Ascending aorta (tissue), 2 donors: Measurements from ENCODE around the gene KANK2. TPM values are rescaled to one million over a fixed set of nuclear protein-coding genes. Genes with fewer than 3 reads are reported as not detected.

ENCODE experiments used
- DNase-seq, 2 donors: peaks; one replicate each; pipeline ENCODE4 v3.0.0-alpha.2; 2019; ENCODE audit warnings: low spot score in 2 of 2
- H3K27ac ChIP-seq, 2 donors: fragments of 200-600 bp; sonication (generic); one replicate each; pipeline ENCODE4 v1.5.1; 2016 to 2017; ENCODE audit warnings: mild to moderate bottlenecking in 1 of 2
- H3K27me3 ChIP-seq: fragments of 200-600 bp; sonication (generic); one replicate; pipeline ENCODE4 v1.5.1; 2017
- H3K36me3 ChIP-seq, 2 donors: fragments of 200-600 bp; sonication (generic); one replicate each; pipeline ENCODE4 v1.5.1; 2016
- H3K4me1 ChIP-seq, 2 donors: fragments of 200-600 bp; sonication (generic); one replicate each; pipeline ENCODE4 v1.5.1; 2016 to 2017; ENCODE audit warnings: mild to moderate bottlenecking in 1 of 2
- H3K4me3 ChIP-seq, 2 donors: fragments of 200-600 bp; sonication (generic); one replicate each; pipeline ENCODE4 v1.5.1; 2016 to 2017; ENCODE audit warnings: mild to moderate bottlenecking in 1 of 2
- H3K9me3 ChIP-seq, 2 donors: fragments of 200-600 bp; sonication (generic); one replicate each; pipeline ENCODE4 v1.5.1; 2016
- intact Hi-C: fragments of 100-400 bp; cut with DNase I; formaldehyde crosslinking; loops from one replicate; pipeline ENCODE4 v1.15.1; 2023
- total RNA-seq: library from RNA; depleted of rRNA; stranded (reverse); fragments of >200 nt; gene quantifications from one replicate; pipeline ENCODE4 v1.1.0, GENCODE V29; 2016
- TF ChIP-seq, protein P1 (sequence below), 3 experiments: fragments of 200-600 bp in 2 of 3; fragments of 450-650 bp in 1 of 3; sonication (generic) in 2 of 3; IDR thresholded peaks; one replicate each; pipeline ENCODE4 v1.5.1; 2016 to 2019; ENCODE audit warnings: antibody characterized with exemption in 3 of 3, mild to moderate bottlenecking in 1 of 3, moderate library complexity in 1 of 3

Gene KANK2
- total RNA-seq, 1 donor from 2014 or later: 572 TPM

DNA sequence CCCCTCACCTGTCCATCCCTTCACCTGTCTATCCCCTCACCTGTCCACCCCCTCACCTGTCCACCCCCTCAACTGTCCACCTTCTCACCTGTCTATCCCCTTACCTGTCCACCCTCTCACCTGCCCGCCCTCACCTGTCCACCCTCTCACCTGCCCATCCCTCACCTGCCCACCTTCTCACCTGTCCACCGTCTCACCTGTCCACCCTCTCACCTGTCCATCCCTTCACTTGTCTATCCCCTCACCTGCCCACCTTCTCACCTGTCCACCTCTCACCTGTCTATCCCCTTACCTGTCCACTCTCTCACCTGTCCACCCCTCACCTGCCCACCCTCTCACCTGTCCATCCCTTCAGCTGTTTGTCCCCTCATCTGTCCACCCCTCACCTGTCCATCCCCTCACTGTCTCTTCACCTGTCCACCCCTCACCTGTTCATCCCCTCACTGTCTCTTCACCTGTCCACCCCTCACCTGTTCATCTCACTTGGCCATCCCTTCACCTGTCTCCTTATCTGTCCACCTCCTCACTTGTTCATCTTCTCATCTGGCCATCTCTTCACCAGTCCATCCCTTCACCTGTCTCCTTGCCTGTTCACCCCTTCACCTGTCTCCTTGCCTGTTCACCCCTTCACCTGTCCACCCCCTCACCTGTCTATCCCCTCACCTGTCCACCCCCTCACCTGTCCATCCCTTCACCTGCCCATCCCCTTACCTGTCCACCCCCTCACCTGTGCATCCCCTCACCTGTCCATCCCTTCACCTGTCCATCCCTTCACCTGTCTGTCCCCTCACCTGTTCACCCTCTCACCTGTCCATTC, 12.7 kb upstream of the KANK2 start:
- Histone ChIP-seq H3K4me3 (no peak overlapping the region), H3K27me3 (no peaks in the 10 kb centered on the region), H3K4me1 (no peaks in the 10 kb centered on the region), H3K9me3 (no peaks in the 10 kb centered on the region), H3K27ac (peak overlapping the region in 1 of 2 donors; percentile 31), H3K36me3 (peaks cover 4 to 13% of the 10 kb centered on the region in 2 donors)
- intact Hi-C loops: loop anchor here (10.0 kb wide), 1 partner anchor 275 kb away; no protein-coding TSS in a partner anchor
- TF ChIP-seq, protein P1, sequence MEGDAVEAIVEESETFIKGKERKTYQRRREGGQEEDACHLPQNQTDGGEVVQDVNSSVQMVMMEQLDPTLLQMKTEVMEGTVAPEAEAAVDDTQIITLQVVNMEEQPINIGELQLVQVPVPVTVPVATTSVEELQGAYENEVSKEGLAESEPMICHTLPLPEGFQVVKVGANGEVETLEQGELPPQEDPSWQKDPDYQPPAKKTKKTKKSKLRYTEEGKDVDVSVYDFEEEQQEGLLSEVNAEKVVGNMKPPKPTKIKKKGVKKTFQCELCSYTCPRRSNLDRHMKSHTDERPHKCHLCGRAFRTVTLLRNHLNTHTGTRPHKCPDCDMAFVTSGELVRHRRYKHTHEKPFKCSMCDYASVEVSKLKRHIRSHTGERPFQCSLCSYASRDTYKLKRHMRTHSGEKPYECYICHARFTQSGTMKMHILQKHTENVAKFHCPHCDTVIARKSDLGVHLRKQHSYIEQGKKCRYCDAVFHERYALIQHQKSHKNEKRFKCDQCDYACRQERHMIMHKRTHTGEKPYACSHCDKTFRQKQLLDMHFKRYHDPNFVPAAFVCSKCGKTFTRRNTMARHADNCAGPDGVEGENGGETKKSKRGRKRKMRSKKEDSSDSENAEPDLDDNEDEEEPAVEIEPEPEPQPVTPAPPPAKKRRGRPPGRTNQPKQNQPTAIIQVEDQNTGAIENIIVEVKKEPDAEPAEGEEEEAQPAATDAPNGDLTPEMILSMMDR (IDR thresholded peaks at IDR 0.05): no peak
- DNase-seq: no peak

DNA sequence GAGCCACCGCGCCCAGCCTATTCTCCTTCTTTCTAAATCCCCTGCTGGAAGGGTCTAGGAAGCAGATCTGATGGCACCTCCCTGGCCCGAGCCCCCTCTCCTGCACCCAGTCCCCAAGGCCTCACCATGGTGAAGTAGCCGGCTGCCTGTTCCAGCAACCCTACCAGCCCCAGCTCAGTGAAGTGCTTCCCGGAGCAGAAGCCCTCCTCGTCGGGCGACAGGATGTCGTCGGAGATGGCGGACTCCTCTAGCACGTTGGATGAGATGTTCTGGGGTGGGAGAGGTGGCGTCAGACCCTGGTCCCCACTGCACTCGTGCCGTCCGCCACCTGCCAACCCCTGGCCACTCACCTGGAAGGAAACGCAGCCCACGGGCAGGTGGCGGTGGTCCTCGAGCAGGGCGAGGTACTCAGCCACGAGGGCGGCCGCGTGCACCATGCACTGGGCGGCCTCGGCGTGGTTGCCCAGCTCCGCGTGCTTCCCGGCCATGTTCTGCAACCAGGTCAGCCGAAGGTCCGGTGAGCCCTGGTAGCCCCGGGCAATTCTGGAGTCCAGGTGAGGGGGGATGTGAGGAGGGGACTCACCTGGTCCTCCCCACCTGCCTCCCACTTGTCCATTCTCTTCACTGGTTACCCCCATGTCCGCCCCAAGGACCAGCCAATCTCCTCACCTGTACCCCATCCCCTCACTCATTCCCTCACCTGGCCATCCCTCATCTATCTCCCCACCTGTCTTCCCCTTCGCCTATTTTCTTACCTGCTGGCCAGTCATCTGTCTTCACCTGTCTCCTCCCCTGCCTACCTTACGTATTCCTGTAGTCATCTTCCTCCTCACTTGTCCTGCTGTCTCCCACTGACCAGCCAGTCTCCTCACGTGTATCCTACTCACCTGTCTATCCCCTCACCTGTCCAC, 11.5 kb upstream of the KANK2 start:
- no peaks in the 10 kb centered on the region for H3K27me3 ChIP-seq
- H3K4me1 ChIP-seq: peaks cover 5 to 10% of the 10 kb centered on the region in 2 donors
- peaks cover 2 to 8% of the 10 kb centered on the region in 2 donors for H3K36me3 ChIP-seq
- no peak for DNase-seq
- TF ChIP-seq, protein P1 (IDR thresholded peaks at IDR 0.05): no peak
- H3K27ac ChIP-seq: peak overlapping the region in 1 of 2 donors; percentile 36
- intact Hi-C loops: loop anchor here (10.0 kb wide), 1 partner anchor 274 kb away; no protein-coding TSS in a partner anchor
- H3K9me3 ChIP-seq: no peaks in the 10 kb centered on the region
- no peak overlapping the region for H3K4me3 ChIP-seq

DNA sequence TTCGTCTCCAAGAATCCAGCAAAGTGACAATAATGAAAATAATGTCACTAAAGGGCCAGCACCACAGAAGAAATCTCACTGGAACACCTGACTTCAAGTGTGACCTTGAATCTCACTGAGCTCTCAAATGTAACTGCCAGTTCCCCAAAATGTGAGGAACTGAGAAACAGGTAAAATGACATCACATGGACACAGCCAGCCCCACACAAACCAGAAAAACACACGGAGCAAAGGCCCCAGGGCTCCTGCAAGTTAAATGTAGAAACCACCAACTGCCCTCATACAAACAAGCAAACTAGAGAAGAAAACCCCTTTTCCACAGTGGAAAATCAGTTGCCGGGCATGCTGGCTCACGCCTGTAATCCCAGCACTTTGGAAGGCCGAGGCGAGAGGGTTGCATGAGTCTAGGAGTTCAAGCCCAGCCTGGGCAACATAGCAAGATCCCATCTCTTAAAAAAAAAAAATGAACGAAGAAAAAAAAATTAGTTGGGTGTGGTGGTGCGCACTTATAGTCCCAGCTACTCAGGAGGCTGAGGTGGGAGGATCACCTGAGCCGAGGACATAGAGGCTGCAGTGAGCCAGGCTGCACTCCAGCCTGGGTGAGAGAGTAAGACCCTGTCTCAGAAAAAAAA, 8.7 kb upstream of the KANK2 start:
- no peaks in the 10 kb centered on the region for H3K9me3 ChIP-seq
- no peak for DNase-seq
- TF ChIP-seq, protein P1 (IDR thresholded peaks at IDR 0.05): no peak
- no peaks in the 10 kb centered on the region for H3K27me3 ChIP-seq
- intact Hi-C loops: loop anchor here (10.0 kb wide), 1 partner anchor 271 kb away; no protein-coding TSS in a partner anchor
- H3K36me3 ChIP-seq: peaks cover 0 to 3% of the 10 kb centered on the region in 2 donors
- peaks cover 10 to 24% of the 10 kb centered on the region in 2 donors for H3K4me1 ChIP-seq
- peak overlapping the region; percentile 93 to 94 for H3K27ac ChIP-seq
- no peak overlapping the region for H3K4me3 ChIP-seq

DNA sequence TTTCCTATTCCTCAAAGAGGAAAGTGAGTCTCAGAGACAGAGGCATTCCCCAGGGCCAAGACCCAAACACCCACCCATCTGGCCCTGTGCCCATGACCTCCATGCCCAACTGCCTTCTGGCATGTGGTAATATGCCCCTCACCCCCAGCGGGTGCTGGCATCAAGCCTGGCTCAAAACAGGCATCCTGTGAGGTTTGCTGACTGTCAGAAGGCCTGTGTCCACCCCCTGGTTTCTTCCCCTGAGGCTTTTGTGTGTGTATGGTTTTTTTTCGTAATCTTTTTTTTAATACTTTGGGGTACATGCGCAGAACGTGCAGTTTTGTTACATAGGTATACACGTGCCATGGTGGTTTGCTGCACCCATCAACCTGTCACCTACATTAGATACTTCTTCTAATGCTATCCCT, 7.6 kb upstream of the KANK2 start:
- peaks cover 10 to 24% of the 10 kb centered on the region in 2 donors for H3K4me1 ChIP-seq
- no peaks in the 10 kb centered on the region for H3K27me3 ChIP-seq
- H3K36me3 ChIP-seq: peaks cover 0 to 6% of the 10 kb centered on the region in 2 donors
- TF ChIP-seq, protein P1 (IDR thresholded peaks at IDR 0.05): no peak
- H3K9me3 ChIP-seq: no peaks in the 10 kb centered on the region
- peak overlapping the region; percentile 93 to 94 for H3K27ac ChIP-seq
- intact Hi-C loops: loop anchor here (1.0 to 10.0 kb wide), 2 partner anchors 170 to 270 kb away; no protein-coding TSS in a partner anchor
- DNase-seq: no peak
- no peak overlapping the region for H3K4me3 ChIP-seq

DNA sequence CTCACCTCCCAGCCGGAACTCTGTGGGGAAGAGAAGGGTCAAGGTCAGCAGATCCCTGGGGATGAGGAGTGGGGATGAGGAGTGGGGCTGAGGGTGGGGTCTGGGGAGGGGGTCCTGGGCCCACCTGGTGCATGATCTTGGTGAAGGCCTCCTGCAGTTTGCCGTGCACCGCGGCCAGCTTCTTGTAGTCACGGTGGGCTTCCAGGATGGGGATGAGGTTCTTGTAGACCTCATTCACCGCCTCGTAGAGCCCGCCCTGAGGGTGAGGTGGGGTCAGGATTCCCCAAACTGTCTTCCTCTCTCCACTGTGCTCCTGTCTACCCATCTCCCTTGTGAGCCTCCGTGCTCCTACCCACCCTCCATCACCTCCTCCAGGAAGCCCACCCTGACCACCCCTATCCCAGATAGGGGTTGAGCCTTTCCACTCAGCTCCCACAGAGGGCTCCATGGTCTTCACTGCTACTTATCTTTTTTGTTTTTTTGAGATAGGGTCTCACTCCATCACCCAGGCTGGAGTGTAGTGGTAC, 6.8 kb upstream of the KANK2 start:
- Histone ChIP-seq H3K4me3 (peak overlapping the region in 1 of 2 donors; percentile 14), H3K27ac (peak overlapping the region; percentile 93 to 94), H3K36me3 (peaks cover 0 to 6% of the 10 kb centered on the region in 2 donors), H3K27me3 (no peaks in the 10 kb centered on the region), H3K9me3 (no peaks in the 10 kb centered on the region), H3K4me1 (peaks cover 10 to 24% of the 10 kb centered on the region in 2 donors)
- TF ChIP-seq, protein P1 (IDR thresholded peaks at IDR 0.05): peak in 1 of 3 experiments; percentile 1
- DNase-seq: no peak
- intact Hi-C loops: loop anchor here (1.0 to 10.0 kb wide), 2 partner anchors 169 to 269 kb away; no protein-coding TSS in a partner anchor
